HG03196 (cell line): ENCODE data around the gene RING1.
A peak's percentile ranks its signal among the peaks of the same experiment; 100 is the strongest.

Source experiments
- ATAC-seq: cut with Tn5 transposase; IDR thresholded peaks from one replicate; pipeline ENCODE4 v1.9.1; 2021; ENCODE audit not compliant: unreplicated experiment

Gene RING1

GRCh38 chr6:33208091-33208967, at the start of gene RING1:
TSS of gene RING1 (plus strand) at chr6:33208500. CDS start at chr6:33208823, 323 bp downstream.
- ATAC-seq: peak; percentile 40

- no peak for ATAC-seq
Measured at GRCh38 chr6:33160096-33160495, 48.2 kb upstream of the RING1 start.

- no peak for ATAC-seq
Measured at GRCh38 chr6:33160728-33161344, 47.5 kb upstream of the RING1 start.

- no peak for ATAC-seq
Measured at GRCh38 chr6:33161354-33162331, 46.7 kb upstream of the RING1 start.

GRCh38 chr6:33163540-33163939, 44.8 kb upstream of the RING1 start:
- ATAC-seq: no peak

GRCh38 chr6:33164176-33164575, 44.1 kb upstream of the RING1 start:
- no peak for ATAC-seq

GRCh38 chr6:33164665-33165373, 43.5 kb upstream of the RING1 start:
- ATAC-seq: no peak

GRCh38 chr6:33165581-33166258, 42.6 kb upstream of the RING1 start:
- ATAC-seq: no peak

- no peak for ATAC-seq
Measured at GRCh38 chr6:33166363-33166762, 41.9 kb upstream of the RING1 start.

- ATAC-seq: no peak
Measured at GRCh38 chr6:33166811-33167210, 41.5 kb upstream of the RING1 start.

GRCh38 chr6:33167374-33168283, 40.7 kb upstream of the RING1 start:
- no peak for ATAC-seq

- ATAC-seq: no peak
Measured at GRCh38 chr6:33168284-33168601, 40.1 kb upstream of the RING1 start.

GRCh38 chr6:33168639-33169038, 39.7 kb upstream of the RING1 start:
- no peak for ATAC-seq

GRCh38 chr6:33169291-33170175, 38.8 kb upstream of the RING1 start:
- ATAC-seq: no peak

GRCh38 chr6:33170176-33171015, 37.9 kb upstream of the RING1 start:
- ATAC-seq: no peak

- no peak for ATAC-seq
Measured at GRCh38 chr6:33171016-33171879, 37.1 kb upstream of the RING1 start.
